GM19455 (cell line): Measurements from ENCODE around the gene KLHL42.

Experiments used
- ATAC-seq: cut with Tn5 transposase; IDR thresholded peaks from one replicate; pipeline ENCODE4 v1.9.1; 2021; ENCODE audit not compliant: unreplicated experiment

The KLHL42 gene

DNA sequence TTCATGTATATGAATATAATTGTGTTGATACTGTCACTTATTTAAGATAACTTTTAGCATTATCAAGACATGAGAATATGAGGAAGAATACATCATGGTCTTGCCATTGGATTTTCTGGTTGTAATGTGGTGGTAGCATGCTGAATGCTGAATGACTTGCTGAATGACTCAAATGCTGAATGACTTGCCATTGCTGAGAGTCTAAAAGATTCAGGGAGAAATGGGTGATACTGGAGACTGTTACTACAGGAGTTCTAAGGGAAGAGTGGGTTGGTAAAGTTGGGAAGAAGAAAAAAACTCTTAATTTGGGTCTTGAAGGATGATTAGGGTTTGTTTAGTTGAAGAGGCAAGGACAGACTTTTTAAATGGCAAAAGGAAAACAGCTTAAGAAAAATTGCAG, 72.1 kb downstream of the KLHL42 start:
- ATAC-seq = no peak
